ENCODE results near the gene RANBP17.

DNA sequence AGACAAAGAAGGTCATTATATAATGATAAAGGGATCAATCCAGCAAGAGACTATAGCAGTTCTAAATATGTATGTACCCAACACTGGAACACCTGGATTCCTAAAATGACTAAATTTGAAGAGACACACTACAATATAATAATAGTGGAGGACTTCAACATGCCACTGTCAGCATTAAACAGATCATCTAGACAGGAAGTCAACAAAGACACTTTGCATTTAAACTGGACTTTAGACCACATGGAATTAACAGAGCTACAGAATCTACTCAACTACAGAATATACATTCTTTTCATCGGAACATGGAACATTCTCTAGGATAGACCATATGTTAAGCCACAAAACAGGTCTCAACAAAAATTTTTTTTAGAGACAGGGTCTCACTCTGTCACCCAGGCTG, 388.9 kb downstream of the RANBP17 start:
- TF ChIP-seq POLR2A (IDR thresholded peaks at IDR 0.05) (no peak), POLR2AphosphoS5 (IDR thresholded peaks at IDR 0.05) (no peak)
- TF ChIP-seq, protein P1, sequence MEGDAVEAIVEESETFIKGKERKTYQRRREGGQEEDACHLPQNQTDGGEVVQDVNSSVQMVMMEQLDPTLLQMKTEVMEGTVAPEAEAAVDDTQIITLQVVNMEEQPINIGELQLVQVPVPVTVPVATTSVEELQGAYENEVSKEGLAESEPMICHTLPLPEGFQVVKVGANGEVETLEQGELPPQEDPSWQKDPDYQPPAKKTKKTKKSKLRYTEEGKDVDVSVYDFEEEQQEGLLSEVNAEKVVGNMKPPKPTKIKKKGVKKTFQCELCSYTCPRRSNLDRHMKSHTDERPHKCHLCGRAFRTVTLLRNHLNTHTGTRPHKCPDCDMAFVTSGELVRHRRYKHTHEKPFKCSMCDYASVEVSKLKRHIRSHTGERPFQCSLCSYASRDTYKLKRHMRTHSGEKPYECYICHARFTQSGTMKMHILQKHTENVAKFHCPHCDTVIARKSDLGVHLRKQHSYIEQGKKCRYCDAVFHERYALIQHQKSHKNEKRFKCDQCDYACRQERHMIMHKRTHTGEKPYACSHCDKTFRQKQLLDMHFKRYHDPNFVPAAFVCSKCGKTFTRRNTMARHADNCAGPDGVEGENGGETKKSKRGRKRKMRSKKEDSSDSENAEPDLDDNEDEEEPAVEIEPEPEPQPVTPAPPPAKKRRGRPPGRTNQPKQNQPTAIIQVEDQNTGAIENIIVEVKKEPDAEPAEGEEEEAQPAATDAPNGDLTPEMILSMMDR (IDR thresholded peaks at IDR 0.05) = no peak
